ENCODE measurements around the gene CDH22.

- TF ChIP-seq CTCF (IDR thresholded peaks at IDR 0.05) (no peak), EZH2 (IDR thresholded peaks at IDR 0.05; ENCODE audit: borderline replicate concordance, insufficient read depth, low read depth, low read length, poor library complexity, severe bottlenecking) (no peak)
Observed at GRCh38 chr20:46291401-46291800, 16.9 kb downstream of the CDH22 start.
